ENCODE measurements around the gene SYNE4.

The SYNE4 gene

DNA sequence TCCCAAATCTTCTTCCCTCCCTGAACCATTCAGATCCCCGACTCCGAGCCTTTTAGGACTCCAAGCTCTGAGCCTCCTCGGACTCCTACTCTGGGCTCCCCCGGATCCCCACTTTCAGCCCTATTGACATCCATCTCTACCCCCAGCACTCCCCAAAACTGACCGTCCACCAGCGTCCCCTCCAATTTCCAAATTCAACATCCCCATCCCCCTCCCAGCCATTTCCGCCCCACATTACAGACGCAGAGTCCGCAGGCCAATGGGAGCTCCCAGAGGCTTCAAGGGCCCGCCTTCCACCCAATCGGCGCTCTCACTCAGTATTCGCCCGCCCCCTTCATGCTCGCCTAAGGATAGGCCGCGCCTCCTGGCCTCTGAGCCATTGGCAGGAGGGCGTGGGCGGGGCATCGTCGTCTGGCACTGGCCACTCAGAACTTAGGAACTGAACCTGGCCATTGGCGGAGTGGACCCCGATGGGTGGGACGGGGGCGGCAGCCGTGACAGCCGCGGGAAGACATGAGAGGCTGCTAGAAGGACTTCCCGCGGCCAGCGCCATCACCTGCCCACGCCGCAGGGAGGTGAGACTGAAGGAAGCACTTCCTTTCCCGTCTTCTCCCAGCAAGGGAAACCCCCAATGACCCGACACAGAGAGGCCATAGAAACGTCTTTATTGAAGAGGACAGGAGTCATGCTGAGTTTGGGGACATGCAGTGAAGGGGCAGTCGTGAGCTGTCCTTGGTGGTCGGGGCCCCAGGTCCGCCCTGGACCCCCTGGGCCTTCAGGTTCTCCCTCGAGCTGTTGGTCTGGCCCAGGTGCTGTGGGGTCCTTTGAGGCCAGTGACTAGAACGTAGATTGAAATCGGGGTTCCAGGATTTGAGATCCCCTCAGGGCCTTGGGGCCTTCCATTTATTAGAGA, 5.7 kb upstream of the SYNE4 start, which contains the start of gene ALKBH6 (continued):
- TF ChIP-seq ZNF362 (tag by site-specific recombination; IDR thresholded peaks at IDR 0.05) = no peak
- TF ChIP-seq OVOL3 (tag by site-specific recombination; IDR thresholded peaks at IDR 0.05) = 0 out of 2 replicates have a peak, but pooled peaks have one; percentile 26
- TF ChIP-seq ZNF132 (tag by site-specific recombination; IDR thresholded peaks at IDR 0.05; ENCODE audit: borderline replicate concordance) = no peak
- TF ChIP-seq, protein P1, sequence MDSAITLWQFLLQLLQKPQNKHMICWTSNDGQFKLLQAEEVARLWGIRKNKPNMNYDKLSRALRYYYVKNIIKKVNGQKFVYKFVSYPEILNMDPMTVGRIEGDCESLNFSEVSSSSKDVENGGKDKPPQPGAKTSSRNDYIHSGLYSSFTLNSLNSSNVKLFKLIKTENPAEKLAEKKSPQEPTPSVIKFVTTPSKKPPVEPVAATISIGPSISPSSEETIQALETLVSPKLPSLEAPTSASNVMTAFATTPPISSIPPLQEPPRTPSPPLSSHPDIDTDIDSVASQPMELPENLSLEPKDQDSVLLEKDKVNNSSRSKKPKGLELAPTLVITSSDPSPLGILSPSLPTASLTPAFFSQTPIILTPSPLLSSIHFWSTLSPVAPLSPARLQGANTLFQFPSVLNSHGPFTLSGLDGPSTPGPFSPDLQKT (IDR thresholded peaks at IDR 0.05; ENCODE audit: borderline replicate concordance, low read depth, low read length) = peak; percentile 93; the same call in 1 of the 2 replicates
- TF ChIP-seq SETDB1 (IDR thresholded peaks at IDR 0.05; ENCODE audit: insufficient read length, low read length) = no peak
- peak; percentile 35; the same call in 1 of the 2 replicates for TF ChIP-seq ZBTB21 (tag by site-specific recombination; IDR thresholded peaks at IDR 0.05)
- TF ChIP-seq ZNF529 (tag by site-specific recombination; IDR thresholded peaks at IDR 0.05; ENCODE audit: insufficient replicate concordance) = no peak
- TF ChIP-seq ZNF311 (tag by site-specific recombination; IDR thresholded peaks at IDR 0.05; ENCODE audit: borderline replicate concordance) = no peak
- TF ChIP-seq, protein P2, sequence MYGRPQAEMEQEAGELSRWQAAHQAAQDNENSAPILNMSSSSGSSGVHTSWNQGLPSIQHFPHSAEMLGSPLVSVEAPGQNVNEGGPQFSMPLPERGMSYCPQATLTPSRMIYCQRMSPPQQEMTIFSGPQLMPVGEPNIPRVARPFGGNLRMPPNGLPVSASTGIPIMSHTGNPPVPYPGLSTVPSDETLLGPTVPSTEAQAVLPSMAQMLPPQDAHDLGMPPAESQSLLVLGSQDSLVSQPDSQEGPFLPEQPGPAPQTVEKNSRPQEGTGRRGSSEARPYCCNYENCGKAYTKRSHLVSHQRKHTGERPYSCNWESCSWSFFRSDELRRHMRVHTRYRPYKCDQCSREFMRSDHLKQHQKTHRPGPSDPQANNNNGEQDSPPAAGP (tag by site-specific recombination; IDR thresholded peaks at IDR 0.05) = peak; percentile 74
- no peak for TF ChIP-seq ZFP41 (tag by site-specific recombination; IDR thresholded peaks at IDR 0.05; ENCODE audit: borderline replicate concordance)
- no peak for TF ChIP-seq ZNF169 (tag by site-specific recombination; IDR thresholded peaks at IDR 0.05)
- TF ChIP-seq, protein P3, sequence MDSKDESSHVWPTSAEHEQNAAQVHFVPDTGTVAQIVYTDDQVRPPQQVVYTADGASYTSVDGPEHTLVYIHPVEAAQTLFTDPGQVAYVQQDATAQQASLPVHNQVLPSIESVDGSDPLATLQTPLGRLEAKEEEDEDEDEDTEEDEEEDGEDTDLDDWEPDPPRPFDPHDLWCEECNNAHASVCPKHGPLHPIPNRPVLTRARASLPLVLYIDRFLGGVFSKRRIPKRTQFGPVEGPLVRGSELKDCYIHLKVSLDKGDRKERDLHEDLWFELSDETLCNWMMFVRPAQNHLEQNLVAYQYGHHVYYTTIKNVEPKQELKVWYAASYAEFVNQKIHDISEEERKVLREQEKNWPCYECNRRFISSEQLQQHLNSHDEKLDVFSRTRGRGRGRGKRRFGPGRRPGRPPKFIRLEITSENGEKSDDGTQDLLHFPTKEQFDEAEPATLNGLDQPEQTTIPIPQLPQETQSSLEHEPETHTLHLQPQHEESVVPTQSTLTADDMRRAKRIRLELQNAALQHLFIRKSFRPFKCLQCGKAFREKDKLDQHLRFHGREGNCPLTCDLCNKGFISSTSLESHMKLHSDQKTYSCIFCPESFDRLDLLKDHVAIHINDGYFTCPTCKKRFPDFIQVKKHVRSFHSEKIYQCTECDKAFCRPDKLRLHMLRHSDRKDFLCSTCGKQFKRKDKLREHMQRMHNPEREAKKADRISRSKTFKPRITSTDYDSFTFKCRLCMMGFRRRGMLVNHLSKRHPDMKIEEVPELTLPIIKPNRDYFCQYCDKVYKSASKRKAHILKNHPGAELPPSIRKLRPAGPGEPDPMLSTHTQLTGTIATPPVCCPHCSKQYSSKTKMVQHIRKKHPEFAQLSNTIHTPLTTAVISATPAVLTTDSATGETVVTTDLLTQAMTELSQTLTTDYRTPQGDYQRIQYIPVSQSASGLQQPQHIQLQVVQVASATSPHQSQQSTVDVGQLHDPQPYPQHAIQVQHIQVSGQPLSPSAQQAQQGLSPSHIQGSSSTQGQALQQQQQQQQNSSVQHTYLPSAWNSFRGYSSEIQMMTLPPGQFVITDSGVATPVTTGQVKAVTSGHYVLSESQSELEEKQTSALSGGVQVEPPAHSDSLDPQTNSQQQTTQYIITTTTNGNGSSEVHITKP (tag by site-specific recombination; IDR thresholded peaks at IDR 0.05) = peak; percentile 100
- peak; percentile 51; the same call in 1 of the 2 replicates for TF ChIP-seq ZNF843 (tag by site-specific recombination; IDR thresholded peaks at IDR 0.05)
- TF ChIP-seq ZNF670 (tag by site-specific recombination; IDR thresholded peaks at IDR 0.05; ENCODE audit: low read depth) = no peak

- ChIA-PET POLR2A (interaction anchor here (0.6 to 2.2 kb wide), 37 partner anchors 9 to 1026 kb away, joined by 3 to 37 read pairs (median 5); partner anchors contain the start of genes APLP1, COX6B1, HSPB6 and LIN37), CTCF (interaction anchor here (0.6 to 1.9 kb wide), 19 partner anchors 8 to 1739 kb away, joined by 3 to 11 read pairs (median 4); partner anchors contain the start of genes POLR2I, TBCB and THAP8)
- H3K9me3 ChIP-seq (ENCODE audit: control insufficient read depth, insufficient read depth, low read depth, low read length) = no peaks in the 10 kb centered on the region
- peaks cover 20 to 37% of the 10 kb centered on the region in 2 experiments; a peak in 2 of 3 replicates for H3K36me3 ChIP-seq (ENCODE audit: control insufficient read depth in 2 of 2, insufficient read depth in 1 of 2, low read length in 2 of 2)
- peak overlapping the region; percentile 61 for H3K4me3 ChIP-seq (ENCODE audit: low read depth, low read length)
- H3K4me1 ChIP-seq (ENCODE audit: control insufficient read depth, insufficient read depth, low read length) = peaks cover 27% of the 10 kb centered on the region
- peak overlapping the region; percentile 75 for H3K27ac ChIP-seq (ENCODE audit: extremely low read depth, low read depth, low read length)
- TF ChIP-seq KLF1 (tag by site-specific recombination; IDR thresholded peaks at IDR 0.05) (no peak), REST (tag by site-specific recombination; IDR thresholded peaks at IDR 0.05) (no peak), MEIS1 (CRISPR knock-in tag; IDR thresholded peaks at IDR 0.05; ENCODE audit: borderline replicate concordance) (no peak), ZNF2 (tag by site-specific recombination; IDR thresholded peaks at IDR 0.05) (no peak), BCL11A (tag by site-specific recombination; IDR thresholded peaks at IDR 0.05; ENCODE audit: low read depth) (0 out of 2 replicates have a peak, but pooled peaks have one; percentile 63), ZNF777 (tag by site-specific recombination; IDR thresholded peaks at IDR 0.05; ENCODE audit: borderline replicate concordance) (0 out of 2 replicates have a peak, but pooled peaks have one; percentile 24), KLF8 (tag by site-specific recombination; IDR thresholded peaks at IDR 0.05) (no peak)
These were observed 4.8 kb upstream of the SYNE4 start for GRCh38 chr19:36013280-36014011.

All from HEK293 (cell line).